ENCODE results near the gene SLC9B1. TPM values are rescaled to one million over a fixed set of nuclear protein-coding genes. Genes with fewer than 3 reads are reported as not detected.

SLC9B1 gene
- polyA plus RNA-seq, 1 of the 3 experiments (the other 2 are of a cell fraction), result 0.21 TPM

DNA sequence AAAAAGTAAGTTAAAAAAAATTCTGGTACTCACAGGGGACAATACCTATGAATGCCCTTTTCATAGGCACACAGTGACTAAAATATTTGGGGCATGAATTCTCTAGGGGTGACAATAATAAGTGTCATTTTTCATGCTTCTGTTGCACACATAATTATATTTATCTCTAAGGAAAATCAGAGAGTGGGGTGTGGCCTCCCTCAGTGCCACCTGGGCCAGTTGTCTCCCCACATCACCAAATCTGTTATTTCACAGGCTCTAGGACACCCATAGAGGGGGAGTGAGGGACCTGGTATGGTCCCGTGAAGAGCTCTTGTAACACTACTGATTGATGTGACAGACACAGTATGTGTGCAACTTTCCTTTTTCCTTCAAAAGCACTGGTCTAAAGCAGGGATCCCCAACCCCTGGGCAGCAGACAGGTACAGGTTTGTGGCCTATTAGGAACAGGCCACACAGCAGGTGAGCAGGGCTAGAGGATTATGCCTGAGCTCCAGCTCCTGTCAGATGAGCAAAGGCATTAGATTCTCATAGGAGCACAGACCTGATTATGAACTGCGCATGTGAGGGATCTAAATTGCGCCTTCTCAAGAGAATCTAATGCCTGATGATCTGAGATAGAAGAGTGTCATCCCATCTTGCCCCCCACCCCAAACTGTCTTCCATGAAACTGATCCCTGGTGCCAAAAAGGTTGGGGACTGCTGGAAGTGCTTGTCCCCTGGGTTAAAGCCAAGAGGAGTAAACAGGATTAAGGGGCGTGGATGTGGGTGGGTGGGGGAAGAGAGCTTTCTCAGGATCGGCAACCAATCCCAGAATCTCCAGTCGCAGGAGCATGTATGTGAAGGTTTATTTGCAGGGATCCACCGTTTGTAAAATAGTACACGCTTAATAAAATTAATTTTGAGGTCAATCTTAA is 856 bp downstream of the SLC9B1 start:
- POLR2A ChIA-PET, result no interaction called here
- Histone ChIP-seq H3K27me3 (ENCODE audit: insufficient read depth) (no peaks in the 10 kb centered on the region), H3K9me3 (no peaks in the 10 kb centered on the region), H3K4me3 (ENCODE audit: low read depth in 2 of 2, low read length in 1 of 2) (peak overlapping the region; percentile 50 to 60), H3F3A (replicated peaks; ENCODE audit: insufficient read depth) (peaks cover 4% of the 10 kb centered on the region), H3K27ac (ENCODE audit: low read depth in 2 of 2, low read length in 1 of 2) (peak overlapping the region; percentile 79 to 90), H3K4me2 (peak overlapping the region; percentile 75), H2AFZ (ENCODE audit: low read depth) (peak overlapping the region; percentile 97), H4K20me1 (ENCODE audit: insufficient read depth) (no peaks in the 10 kb centered on the region), H3K9ac (peak overlapping the region; percentile 77), H3K79me2 (ENCODE audit: insufficient read depth) (no peaks in the 10 kb centered on the region), H3K9me2 (no peaks in the 10 kb centered on the region), H3K36me3 (replicated peaks in 1 of 2; ENCODE audit: control insufficient read depth in 1 of 2, insufficient read depth in 2 of 2, low read length in 1 of 2) (peaks cover 0 to 3% of the 10 kb centered on the region in 2 experiments), H3K4me1 (ENCODE audit: control insufficient read depth in 1 of 2, insufficient read depth in 2 of 2, low read depth in 1 of 2, low read length in 1 of 2) (peaks cover 0 to 2% of the 10 kb centered on the region in 2 experiments; a peak in 1 of 4 replicates)
- CTCF ChIA-PET, result interaction anchor here (1.9 to 2.7 kb wide), 2 partner anchors 9 to 10 kb away, joined by 4 to 10 read pairs; no protein-coding TSS in a partner anchor
- TF ChIP-seq NFIC (IDR thresholded peaks at IDR 0.05; ENCODE audit: borderline replicate concordance), result no peak
- TF ChIP-seq RXRA (IDR thresholded peaks at IDR 0.05; ENCODE audit: borderline replicate concordance, low read depth), result 0 out of 2 replicates have a peak, but pooled peaks have one; percentile 9
- peak; percentile 19 for DNase-seq
- WGBS (ENCODE audit: low lambda C conversion rate), result 46% methylated on average over 8 of the region's 8 CpGs

DNA sequence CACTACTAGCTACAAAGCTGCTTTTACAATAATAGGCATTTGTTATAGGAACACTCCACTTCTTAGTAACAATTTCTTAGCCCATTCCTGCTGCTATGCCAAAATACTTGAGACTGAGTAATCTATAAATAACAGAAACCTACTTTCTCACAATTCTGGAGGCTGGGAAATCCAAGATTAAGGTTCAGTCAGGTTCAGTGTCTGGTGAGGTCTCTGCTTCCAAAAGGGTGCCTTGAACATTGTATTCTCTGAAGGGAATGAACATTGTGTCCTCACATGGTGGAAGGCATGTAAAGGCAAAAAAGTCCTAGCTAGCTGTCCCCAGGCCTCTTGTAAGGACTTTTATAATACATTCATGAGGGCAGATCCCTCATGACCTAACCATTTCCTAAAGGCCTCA is 7.0 kb downstream of the SLC9B1 start:
- DNase-seq, result no peak
- H3K9ac ChIP-seq, result no peak overlapping the region
- H2AFZ ChIP-seq (ENCODE audit: low read depth), result no peak overlapping the region
- H3K4me3 ChIP-seq (ENCODE audit: low read depth in 2 of 2, low read length in 1 of 2), result no peak overlapping the region
- H3K4me2 ChIP-seq, result 0 out of 2 replicates have a peak overlapping the region, but pooled peaks have one; percentile 1
- no peaks in the 10 kb centered on the region for H3K9me3 ChIP-seq
- no peaks in the 10 kb centered on the region for H3K9me2 ChIP-seq
- no peaks in the 10 kb centered on the region for H3K79me2 ChIP-seq (ENCODE audit: insufficient read depth)
- H3K27me3 ChIP-seq (ENCODE audit: insufficient read depth), result no peaks in the 10 kb centered on the region
- H3K4me1 ChIP-seq (ENCODE audit: control insufficient read depth in 1 of 2, insufficient read depth in 2 of 2, low read depth in 1 of 2, low read length in 1 of 2), result peaks cover 7 to 12% of the 10 kb centered on the region in 2 experiments; a peak in 3 of 4 replicates
- H3K27ac ChIP-seq (ENCODE audit: low read depth in 2 of 2, low read length in 1 of 2), result no peak overlapping the region
- ChIA-PET CTCF (interaction anchor here (1.0 kb wide), 1 partner anchor 555 kb away, joined by 3 read pairs; no protein-coding TSS in a partner anchor), POLR2A (no interaction called here)
- no peaks in the 10 kb centered on the region for H3K36me3 ChIP-seq (replicated peaks in 1 of 2; ENCODE audit: control insufficient read depth in 1 of 2, insufficient read depth in 2 of 2, low read length in 1 of 2)
- TF ChIP-seq CHD2 (IDR thresholded peaks at IDR 0.05; ENCODE audit: low read length, partially characterized antibody) (no peak), FOXM1 (IDR thresholded peaks at IDR 0.05; ENCODE audit: low read depth) (no peak), FOSL2 (IDR thresholded peaks at IDR 0.05; ENCODE audit: borderline replicate concordance, low read depth) (no peak), ZBTB33 (IDR thresholded peaks at IDR 0.05; ENCODE audit: borderline replicate concordance, low read depth) (no peak), RFX5 (IDR thresholded peaks at IDR 0.05; ENCODE audit: low read length) (no peak), IRF3 (IDR thresholded peaks at IDR 0.05; ENCODE audit: low read depth, low read length) (no peak), USF1 (IDR thresholded peaks at IDR 0.05; ENCODE audit: borderline replicate concordance, low read depth) (no peak), TEAD4 (IDR thresholded peaks at IDR 0.05; ENCODE audit: borderline replicate concordance, insufficient read depth) (no peak)
- H4K20me1 ChIP-seq (ENCODE audit: insufficient read depth), result no peaks in the 10 kb centered on the region
- no peaks in the 10 kb centered on the region for H3F3A ChIP-seq (replicated peaks; ENCODE audit: insufficient read depth)
